ENCODE results near the gene TPRN. TPM values are rescaled to one million over a fixed set of nuclear protein-coding genes. Genes with fewer than 3 reads are reported as not detected.

Gene TPRN
- total and polyA plus RNA-seq, 2 donors (not counting 3 experiments of a cell fraction or from before 2014, with no cell fraction given): 4.3 to 12.4 TPM

GRCh38 chr9:137236238-137236935 is 35.8 kb upstream of the TPRN start:
- Histone ChIP-seq H3K4me3 (replicated peaks in 1 of 3; ENCODE audit: insufficient read depth in 1 of 3, low read depth in 1 of 3, low read length in 3 of 3) (no peak overlapping the region), H2AFZ (ENCODE audit: low read depth, low read length) (no peak overlapping the region), H4K20me1 (replicated peaks; ENCODE audit: control insufficient read depth, extremely low read depth, insufficient read depth, low read length) (no peaks in the 10 kb centered on the region), H3K9me3 (replicated peaks; ENCODE audit: control insufficient read depth, insufficient read depth, low read length) (no peaks in the 10 kb centered on the region), H3K36me3 (ENCODE audit: control insufficient read depth in 2 of 2, extremely low read depth in 1 of 2, insufficient read depth in 2 of 2, low read length in 2 of 2) (no peaks in the 10 kb centered on the region), H3K27ac (ENCODE audit: insufficient read depth, low read depth, low read length) (no peak overlapping the region), H3K27me3 (ENCODE audit: control insufficient read depth in 2 of 2, insufficient read depth in 2 of 2, low read length in 2 of 2) (no peaks in the 10 kb centered on the region), H3K9ac (replicated peaks; ENCODE audit: extremely low read depth, insufficient read depth, low read length) (no peak overlapping the region), H3K79me2 (ENCODE audit: control insufficient read depth, insufficient read depth, low read length) (peaks cover 4% of the 10 kb centered on the region), H3K9me1 (replicated peaks; ENCODE audit: control insufficient read depth, extremely low read depth, insufficient read depth, low read length) (no peaks in the 10 kb centered on the region), H3K4me1 (ENCODE audit: control insufficient read depth, extremely low read depth, insufficient read depth, low read length) (no peaks in the 10 kb centered on the region), H3K4me2 (ENCODE audit: insufficient read depth, low read length) (no peak overlapping the region)
- ChIA-PET POLR2A (interaction anchor here (0.6 kb wide), 4 partner anchors 32 to 149 kb away, joined by 3 to 4 read pairs (median 3); partner anchors contain the start of gene MAN1B1), CTCF (interaction anchor here (0.6 to 2.5 kb wide), 68 partner anchors 9 to 782 kb away, joined by 3 to 63 read pairs (median 4); partner anchors contain the start of genes CYSRT1, MAN1B1, NDOR1 and NELFB)
- dilution Hi-C loops (cut with MboI; ENCODE audit: extremely low pct_ligation_motif_present, low sequenced_read_pairs) (no loop called here), intact Hi-C loops (cut with micrococcal nuclease) (loop anchor here (1.0 to 5.0 kb wide), 3 partner anchors 14 to 449 kb away; partner anchors contain the start of gene RNF208)
- peak; percentile 82 for FAIRE-seq
- no TSS peak for BruUV-seq (replicated peaks)
- peak; percentile 77 for DNase-seq (ENCODE audit: low read depth, low spot score)
- TF ChIP-seq, protein P1, sequence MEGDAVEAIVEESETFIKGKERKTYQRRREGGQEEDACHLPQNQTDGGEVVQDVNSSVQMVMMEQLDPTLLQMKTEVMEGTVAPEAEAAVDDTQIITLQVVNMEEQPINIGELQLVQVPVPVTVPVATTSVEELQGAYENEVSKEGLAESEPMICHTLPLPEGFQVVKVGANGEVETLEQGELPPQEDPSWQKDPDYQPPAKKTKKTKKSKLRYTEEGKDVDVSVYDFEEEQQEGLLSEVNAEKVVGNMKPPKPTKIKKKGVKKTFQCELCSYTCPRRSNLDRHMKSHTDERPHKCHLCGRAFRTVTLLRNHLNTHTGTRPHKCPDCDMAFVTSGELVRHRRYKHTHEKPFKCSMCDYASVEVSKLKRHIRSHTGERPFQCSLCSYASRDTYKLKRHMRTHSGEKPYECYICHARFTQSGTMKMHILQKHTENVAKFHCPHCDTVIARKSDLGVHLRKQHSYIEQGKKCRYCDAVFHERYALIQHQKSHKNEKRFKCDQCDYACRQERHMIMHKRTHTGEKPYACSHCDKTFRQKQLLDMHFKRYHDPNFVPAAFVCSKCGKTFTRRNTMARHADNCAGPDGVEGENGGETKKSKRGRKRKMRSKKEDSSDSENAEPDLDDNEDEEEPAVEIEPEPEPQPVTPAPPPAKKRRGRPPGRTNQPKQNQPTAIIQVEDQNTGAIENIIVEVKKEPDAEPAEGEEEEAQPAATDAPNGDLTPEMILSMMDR (IDR thresholded peaks at IDR 0.05; ENCODE audit: extremely low read depth in 1 of 2, insufficient read depth in 1 of 2, low read depth in 1 of 2, low read length in 2 of 2): peak; percentile 97 to 99
- no peak for TF ChIP-seq JUN (IDR thresholded peaks at IDR 0.05; ENCODE audit: borderline replicate concordance, insufficient read depth, insufficient read length, low read depth)
- peak; percentile 33 for TF ChIP-seq POLR2AphosphoS5 (IDR thresholded peaks at IDR 0.05; ENCODE audit: insufficient read depth, low read depth, low read length)
